ENCODE results near the gene MAGEC3. TPM values are rescaled to one million over a fixed set of nuclear protein-coding genes. Genes with fewer than 3 reads are reported as not detected.

Gene MAGEC3
- total RNA-seq, 1 donor from 2014 or later = not detected

DNA sequence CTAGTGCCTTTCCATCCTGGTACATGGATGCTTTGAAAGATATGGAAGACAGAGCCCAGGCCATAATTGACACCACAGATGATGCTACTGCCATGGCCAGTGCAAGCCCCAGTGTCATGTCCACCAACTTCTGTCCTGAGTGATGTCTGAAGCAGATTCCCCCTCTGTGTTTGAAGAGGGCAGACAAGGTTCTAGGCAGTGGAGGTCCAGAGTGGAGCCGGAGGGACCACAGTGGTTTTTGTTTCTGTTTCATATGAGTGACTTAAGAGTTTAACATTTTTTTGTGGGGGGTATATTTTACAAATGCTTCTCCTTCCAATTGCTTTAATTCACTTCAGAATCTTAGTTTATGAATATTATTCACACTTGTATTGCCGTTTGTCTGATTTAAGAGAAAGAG is 59.6 kb downstream of the MAGEC3 start:
- DNase-seq (ENCODE audit: low read depth, low spot score) = no peak
- Mint-ChIP-seq H3K36me3 (ENCODE audit: low read depth) (no peaks in the 10 kb centered on the region), H3K4me1 (no peaks in the 10 kb centered on the region), H3K9me3 (peaks cover 5% of the 10 kb centered on the region), H3K4me3 (no peak overlapping the region), H3K27me3 (ENCODE audit: low read depth) (no peaks in the 10 kb centered on the region), H3K27ac (ENCODE audit: unreplicated experiment) (no peak overlapping the region)
- TF ChIP-seq CTCF (conservative IDR thresholded peaks at IDR 0.05) = no peak

DNA sequence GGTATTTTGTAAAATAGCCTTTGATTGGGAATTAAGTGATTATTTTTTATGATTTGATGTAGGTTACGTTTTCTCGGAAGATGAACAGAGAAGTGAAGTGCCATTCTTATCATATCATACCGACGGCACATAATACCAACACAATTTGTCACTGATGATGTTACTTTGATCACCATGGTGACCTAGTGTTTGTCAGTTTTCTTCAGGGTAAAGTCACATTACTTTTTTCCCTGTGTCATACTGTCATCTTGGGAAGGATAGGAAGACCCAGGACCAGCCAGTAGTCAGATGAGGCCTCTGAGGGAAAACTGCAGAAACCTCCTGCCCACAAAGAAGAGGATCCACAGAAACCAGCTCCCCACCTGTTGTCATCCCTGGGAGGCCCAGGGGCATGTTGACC is 64.2 kb downstream of the MAGEC3 start:
- no peak overlapping the region for H3K4me3 Mint-ChIP-seq
- DNase-seq (ENCODE audit: low read depth, low spot score) = no peak
- no peaks in the 10 kb centered on the region for H3K4me1 Mint-ChIP-seq
- H3K27ac Mint-ChIP-seq (ENCODE audit: unreplicated experiment) = no peak overlapping the region
- no peaks in the 10 kb centered on the region for H3K36me3 Mint-ChIP-seq (ENCODE audit: low read depth)
- TF ChIP-seq CTCF (conservative IDR thresholded peaks at IDR 0.05) = no peak
- H3K27me3 Mint-ChIP-seq (ENCODE audit: low read depth) = no peaks in the 10 kb centered on the region
- peaks cover 3% of the 10 kb centered on the region for H3K9me3 Mint-ChIP-seq

DNA sequence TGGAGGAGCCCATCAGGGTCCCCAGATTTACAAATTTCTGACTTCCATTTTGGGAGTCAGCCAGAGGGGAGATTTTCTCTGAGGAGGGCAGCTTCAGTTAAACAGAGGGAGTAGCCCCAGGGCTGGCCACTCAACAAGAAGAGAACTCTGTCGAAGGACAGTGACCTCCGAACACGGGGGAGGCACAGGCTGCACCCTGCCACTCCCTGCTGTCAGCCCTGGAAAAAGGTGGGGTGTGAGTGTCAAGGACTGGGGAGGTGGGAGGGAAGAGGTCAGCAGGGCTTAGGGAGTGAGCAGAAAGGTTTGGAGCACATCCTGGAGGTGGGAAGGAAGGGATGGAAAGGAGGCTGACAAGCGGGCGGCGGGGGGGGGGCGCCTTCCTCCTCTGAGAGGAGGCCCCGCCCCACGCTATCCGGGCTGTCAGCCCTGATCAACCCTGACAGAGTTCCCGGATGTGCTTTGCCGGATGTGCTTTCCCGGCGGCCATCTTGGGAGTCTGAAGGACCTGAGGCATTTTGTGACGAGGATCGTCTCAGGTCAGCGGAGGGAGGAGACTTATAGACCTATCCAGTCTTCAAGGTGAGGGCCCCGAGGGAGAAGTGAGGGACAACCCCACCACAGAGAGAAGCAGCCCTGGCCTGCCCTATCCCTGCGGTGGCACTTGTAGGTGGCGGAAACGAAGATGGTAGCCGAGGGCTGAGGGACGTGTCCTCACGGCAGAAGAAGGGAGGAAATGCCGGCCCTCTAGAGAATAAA is 65.5 kb downstream of the MAGEC3 start, which contains the start of gene MAGEC1:
MAGEC1 (plus strand) TSS at position 495 of the 756 bp plus-strand sequence. CDS start 1,179 bp downstream, outside the sequence.
- H3K36me3 Mint-ChIP-seq (ENCODE audit: low read depth) = no peaks in the 10 kb centered on the region
- H3K27ac Mint-ChIP-seq (ENCODE audit: unreplicated experiment) = no peak within 1 kb of the TSS
- H3K9me3 Mint-ChIP-seq = no peaks in the 10 kb centered on the region
- no peak for TF ChIP-seq CTCF (conservative IDR thresholded peaks at IDR 0.05)
- DNase-seq (ENCODE audit: low read depth, low spot score) = no peak
- H3K27me3 Mint-ChIP-seq (ENCODE audit: low read depth) = no peaks in the 10 kb centered on the region
- no peaks in the 10 kb centered on the region for H3K4me1 Mint-ChIP-seq
- no peak within 1 kb of the TSS for H3K4me3 Mint-ChIP-seq

GRCh38 chrX:141904262-141904661 is 66.1 kb downstream of the MAGEC3 start:
- Mint-ChIP-seq H3K4me3 (no peak overlapping the region), H3K4me1 (no peaks in the 10 kb centered on the region), H3K9me3 (no peaks in the 10 kb centered on the region), H3K27ac (ENCODE audit: unreplicated experiment) (no peak overlapping the region), H3K27me3 (ENCODE audit: low read depth) (no peaks in the 10 kb centered on the region), H3K36me3 (ENCODE audit: low read depth) (no peaks in the 10 kb centered on the region)
- TF ChIP-seq CTCF (conservative IDR thresholded peaks at IDR 0.05) = no peak
- no peak for DNase-seq (ENCODE audit: low read depth, low spot score)

DNA sequence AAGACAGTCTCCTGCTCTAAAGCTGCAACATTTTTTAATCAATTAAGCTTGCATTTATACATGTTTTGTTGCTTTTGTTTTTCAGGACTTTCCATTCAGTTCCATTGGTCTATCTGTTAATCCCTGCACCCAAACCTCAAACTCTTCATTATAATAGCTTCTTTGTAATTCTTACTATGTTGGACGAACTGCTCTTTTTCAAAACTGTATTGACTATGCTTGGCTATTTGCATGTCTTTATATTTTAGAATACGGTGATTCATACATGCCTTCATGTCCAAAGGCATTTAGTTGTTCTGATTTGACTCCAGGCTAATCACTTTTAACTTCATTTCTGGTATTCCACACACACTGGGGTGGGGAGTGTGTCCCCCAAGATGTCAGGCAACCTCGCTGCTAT is 79.7 kb downstream of the MAGEC3 start:
- H3K36me3 Mint-ChIP-seq (ENCODE audit: low read depth) = no peaks in the 10 kb centered on the region
- no peak for TF ChIP-seq CTCF (conservative IDR thresholded peaks at IDR 0.05)
- no peaks in the 10 kb centered on the region for H3K4me1 Mint-ChIP-seq
- no peak overlapping the region for H3K4me3 Mint-ChIP-seq
- no peak for DNase-seq (ENCODE audit: low read depth, low spot score)
- H3K27ac Mint-ChIP-seq (ENCODE audit: unreplicated experiment) = no peak overlapping the region
- peaks cover 11% of the 10 kb centered on the region for H3K9me3 Mint-ChIP-seq
- H3K27me3 Mint-ChIP-seq (ENCODE audit: low read depth) = no peaks in the 10 kb centered on the region
